ENCODE results near the gene MED27. TPM values are rescaled to one million over a fixed set of nuclear protein-coding genes. Genes with fewer than 3 reads are reported as not detected.

MED27 gene
- total RNA-seq, 1 donor from 2014 or later = 31.3 TPM

GRCh38 chr9:131860430-131860829 lies 219.2 kb downstream of the MED27 start:
- H3K4me3 Mint-ChIP-seq = no peak overlapping the region
- H3K36me3 Mint-ChIP-seq (ENCODE audit: low read depth) = peaks cover 2% of the 10 kb centered on the region
- peaks cover 13% of the 10 kb centered on the region for H3K4me1 Mint-ChIP-seq
- no peaks in the 10 kb centered on the region for H3K27me3 Mint-ChIP-seq (ENCODE audit: low read depth)
- TF ChIP-seq CTCF (conservative IDR thresholded peaks at IDR 0.05) = no peak
- no peaks in the 10 kb centered on the region for H3K9me3 Mint-ChIP-seq
- no peak overlapping the region for H3K27ac Mint-ChIP-seq (ENCODE audit: unreplicated experiment)
- no peak for DNase-seq (ENCODE audit: low read depth, low spot score)

GRCh38 chr9:131858147-131858546 lies 221.5 kb downstream of the MED27 start:
- H3K4me1 Mint-ChIP-seq = peaks cover 25% of the 10 kb centered on the region
- no peak for TF ChIP-seq CTCF (conservative IDR thresholded peaks at IDR 0.05)
- no peaks in the 10 kb centered on the region for H3K9me3 Mint-ChIP-seq
- DNase-seq (ENCODE audit: low read depth, low spot score) = no peak
- H3K4me3 Mint-ChIP-seq = no peak overlapping the region
- no peak overlapping the region for H3K27ac Mint-ChIP-seq (ENCODE audit: unreplicated experiment)
- H3K36me3 Mint-ChIP-seq (ENCODE audit: low read depth) = peaks cover 2% of the 10 kb centered on the region
- peaks cover 3% of the 10 kb centered on the region for H3K27me3 Mint-ChIP-seq (ENCODE audit: low read depth)

- H3K27ac Mint-ChIP-seq (ENCODE audit: unreplicated experiment) = no peak overlapping the region
- no peak for DNase-seq (ENCODE audit: low read depth, low spot score)
- H3K9me3 Mint-ChIP-seq = no peaks in the 10 kb centered on the region
- H3K27me3 Mint-ChIP-seq (ENCODE audit: low read depth) = peaks cover 3% of the 10 kb centered on the region
- peaks cover 20% of the 10 kb centered on the region for H3K4me1 Mint-ChIP-seq
- no peak overlapping the region for H3K4me3 Mint-ChIP-seq
- peaks cover 2% of the 10 kb centered on the region for H3K36me3 Mint-ChIP-seq (ENCODE audit: low read depth)
- no peak for TF ChIP-seq CTCF (conservative IDR thresholded peaks at IDR 0.05)
These were observed 223.6 kb downstream of the MED27 start for GRCh38 chr9:131856105-131856504.

GRCh38 chr9:131854896-131855613 lies 224.6 kb downstream of the MED27 start:
- no peak for DNase-seq (ENCODE audit: low read depth, low spot score)
- peaks cover 17% of the 10 kb centered on the region for H3K4me1 Mint-ChIP-seq
- no peak overlapping the region for H3K27ac Mint-ChIP-seq (ENCODE audit: unreplicated experiment)
- peaks cover 2% of the 10 kb centered on the region for H3K36me3 Mint-ChIP-seq (ENCODE audit: low read depth)
- no peak for TF ChIP-seq CTCF (conservative IDR thresholded peaks at IDR 0.05)
- H3K4me3 Mint-ChIP-seq = no peak overlapping the region
- H3K27me3 Mint-ChIP-seq (ENCODE audit: low read depth) = peaks cover 3% of the 10 kb centered on the region
- no peaks in the 10 kb centered on the region for H3K9me3 Mint-ChIP-seq

- no peak for DNase-seq (ENCODE audit: low read depth, low spot score)
- H3K4me3 Mint-ChIP-seq = no peak overlapping the region
- peaks cover 17% of the 10 kb centered on the region for H3K4me1 Mint-ChIP-seq
- H3K27me3 Mint-ChIP-seq (ENCODE audit: low read depth) = peaks cover 3% of the 10 kb centered on the region
- TF ChIP-seq CTCF (conservative IDR thresholded peaks at IDR 0.05) = no peak
- no peaks in the 10 kb centered on the region for H3K36me3 Mint-ChIP-seq (ENCODE audit: low read depth)
- no peak overlapping the region for H3K27ac Mint-ChIP-seq (ENCODE audit: unreplicated experiment)
- no peaks in the 10 kb centered on the region for H3K9me3 Mint-ChIP-seq
These were observed 225.3 kb downstream of the MED27 start for GRCh38 chr9:131854334-131854733.

Measured in neural crest cell (in vitro differentiated cells).